HL-60 (cell line): ENCODE measurements around the gene ARHGEF11.

Experiments
- REST ChIP-seq: IDR thresholded peaks from 2 replicates; pipeline ENCODE4 v1.6.1; 2012; ENCODE audit warnings: low read depth; ENCODE audit not compliant: insufficient replicate concordance
- TF ChIP-seq, protein P1 (sequence below): IDR thresholded peaks from one replicate; pipeline ENCODE4 v1.5.1; 2011; ENCODE audit warnings: low read length, control low read depth, inconsistent platforms; ENCODE audit not compliant: insufficient read depth

GRCh38 chr1:156926175-156926574 is 119.4 kb downstream of the ARHGEF11 start:
- TF ChIP-seq, protein P1, sequence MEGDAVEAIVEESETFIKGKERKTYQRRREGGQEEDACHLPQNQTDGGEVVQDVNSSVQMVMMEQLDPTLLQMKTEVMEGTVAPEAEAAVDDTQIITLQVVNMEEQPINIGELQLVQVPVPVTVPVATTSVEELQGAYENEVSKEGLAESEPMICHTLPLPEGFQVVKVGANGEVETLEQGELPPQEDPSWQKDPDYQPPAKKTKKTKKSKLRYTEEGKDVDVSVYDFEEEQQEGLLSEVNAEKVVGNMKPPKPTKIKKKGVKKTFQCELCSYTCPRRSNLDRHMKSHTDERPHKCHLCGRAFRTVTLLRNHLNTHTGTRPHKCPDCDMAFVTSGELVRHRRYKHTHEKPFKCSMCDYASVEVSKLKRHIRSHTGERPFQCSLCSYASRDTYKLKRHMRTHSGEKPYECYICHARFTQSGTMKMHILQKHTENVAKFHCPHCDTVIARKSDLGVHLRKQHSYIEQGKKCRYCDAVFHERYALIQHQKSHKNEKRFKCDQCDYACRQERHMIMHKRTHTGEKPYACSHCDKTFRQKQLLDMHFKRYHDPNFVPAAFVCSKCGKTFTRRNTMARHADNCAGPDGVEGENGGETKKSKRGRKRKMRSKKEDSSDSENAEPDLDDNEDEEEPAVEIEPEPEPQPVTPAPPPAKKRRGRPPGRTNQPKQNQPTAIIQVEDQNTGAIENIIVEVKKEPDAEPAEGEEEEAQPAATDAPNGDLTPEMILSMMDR = no peak
- no peak for TF ChIP-seq REST
